WTC11 (cell line): ENCODE measurements around the gene PLLP. TPM values are rescaled to one million over a fixed set of nuclear protein-coding genes. Genes with fewer than 3 reads are reported as not detected.

Source experiments
- ATAC-seq: fragments of 200-7000 bp; cut with Tn5 transposase; 2 replicates; pipeline ENCODE4 v1.10.0; 2021; ENCODE audit warnings: mild to moderate bottlenecking, moderate library complexity
- CTCF ChIA-PET: fragments of 300-600 bp; sonication (Branson Sonifier 250); formaldehyde crosslinking; loops from one replicate; lab custom pipeline; 2021; ENCODE audit warnings: antibody characterized with exemption; lab: Charles Lee
- POLR2A ChIA-PET: fragments of 350-600 bp; sonication (Branson Sonifier 250); formaldehyde crosslinking; loops from one replicate; lab custom pipeline; 2021; ENCODE audit warnings: antibody characterized with exemption; lab: Charles Lee
- DNase-seq: peaks from one replicate; pipeline ENCODE4 v3.0.0; 2021; ENCODE audit warnings: low spot score
- H3K27ac Mint-ChIP-seq: 2 replicates; pipeline ENCODE4 v1.8.0; 2021; ENCODE audit warnings: mixed read lengths
- H3K27me3 Mint-ChIP-seq: 2 replicates; pipeline ENCODE4 v1.8.0; 2021; ENCODE audit warnings: low read depth, mild to moderate bottlenecking, moderate library complexity, mixed read lengths
- H3K36me3 Mint-ChIP-seq: 2 replicates; pipeline ENCODE4 v1.8.0; 2021; ENCODE audit warnings: mixed read lengths
- H3K4me1 Mint-ChIP-seq: 2 replicates; pipeline ENCODE4 v1.8.0; 2022; ENCODE audit warnings: mixed read lengths
- H3K4me3 Mint-ChIP-seq: 2 replicates; pipeline ENCODE4 v1.8.0; 2021; ENCODE audit warnings: mild to moderate bottlenecking, moderate library complexity, mixed read lengths
- H3K9me3 Mint-ChIP-seq: 2 replicates; pipeline ENCODE4 v1.8.0; 2021; ENCODE audit warnings: mixed read lengths
- CREM ChIP-seq: sonication (generic); formaldehyde crosslinking; IDR thresholded peaks from 2 replicates; pipeline ENCODE4 v1.8.1; 2022; ENCODE audit warnings: mild to moderate bottlenecking, missing genetic modification reagents, moderate library complexity
- E2F1 ChIP-seq: sonication (generic); formaldehyde crosslinking; IDR thresholded peaks from 2 replicates; pipeline ENCODE4 v1.8.0; 2022; ENCODE audit warnings: mild to moderate bottlenecking, missing genetic modification reagents
- E2F4 ChIP-seq: sonication (generic); formaldehyde crosslinking; IDR thresholded peaks from 2 replicates; pipeline ENCODE4 v1.8.1; 2022; ENCODE audit warnings: low read depth, mild to moderate bottlenecking, moderate library complexity, missing genetic modification reagents, borderline replicate concordance
- ELF4 ChIP-seq: sonication (generic); formaldehyde crosslinking; IDR thresholded peaks from 2 replicates; pipeline ENCODE4 v1.8.1; 2022; ENCODE audit warnings: low read depth, mild to moderate bottlenecking, moderate library complexity, missing genetic modification reagents
- FOXP4 ChIP-seq: sonication (generic); formaldehyde crosslinking; IDR thresholded peaks from 2 replicates; pipeline ENCODE4 v1.8.0; 2022; ENCODE audit warnings: mild to moderate bottlenecking, missing genetic modification reagents
- GABPB1 ChIP-seq: sonication (generic); formaldehyde crosslinking; IDR thresholded peaks from 2 replicates; pipeline ENCODE4 v1.8.1; 2023; ENCODE audit warnings: mild to moderate bottlenecking, missing genetic modification reagents
- MXD4 ChIP-seq: fragments of 250-450 bp; sonication (Bioruptor Pico); IDR thresholded peaks from 2 replicates; pipeline ENCODE4 v1.8.0; 2021; ENCODE audit warnings: mild to moderate bottlenecking, moderate library complexity, borderline replicate concordance
- PREB ChIP-seq: sonication (generic); formaldehyde crosslinking; IDR thresholded peaks from 2 replicates; pipeline ENCODE4 v1.8.1; 2022; ENCODE audit warnings: mild to moderate bottlenecking, missing genetic modification reagents, moderate library complexity, borderline replicate concordance
- RORB ChIP-seq: fragments of 250-450 bp; sonication (Bioruptor Pico); IDR thresholded peaks from 2 replicates; pipeline ENCODE4 v1.9.0; 2021; ENCODE audit warnings: mild to moderate bottlenecking
- SMAD3 ChIP-seq: sonication (generic); formaldehyde crosslinking; IDR thresholded peaks from 2 replicates; pipeline ENCODE4 v1.8.0; 2022; ENCODE audit warnings: missing genetic modification reagents, mild to moderate bottlenecking, borderline replicate concordance
- TEAD1 ChIP-seq: sonication (generic); formaldehyde crosslinking; IDR thresholded peaks from 2 replicates; pipeline ENCODE4 v1.8.0; 2022; ENCODE audit warnings: mild to moderate bottlenecking, missing genetic modification reagents
- ZNF317 ChIP-seq: sonication (generic); formaldehyde crosslinking; IDR thresholded peaks from 2 replicates; pipeline ENCODE4 v1.8.1; 2023; ENCODE audit warnings: low read depth, mild to moderate bottlenecking, moderate library complexity, missing genetic modification reagents, borderline replicate concordance
- ZNF396 ChIP-seq: fragments of 250-450 bp; sonication (Bioruptor Pico); IDR thresholded peaks from 2 replicates; pipeline ENCODE4 v1.8.0; 2021; ENCODE audit warnings: mild to moderate bottlenecking, moderate library complexity, borderline replicate concordance
- ZNF425 ChIP-seq: fragments of 250-450 bp; sonication (Bioruptor Pico); conservative IDR thresholded peaks from 2 replicates; pipeline ENCODE4 v1.9.0; 2021; ENCODE audit warnings: mild to moderate bottlenecking
- total RNA-seq: library from RNA; stranded (reverse); gene quantifications from 3 replicates; pipeline ENCODE4 v1.2.3, GENCODE V29; 2021
- TF ChIP-seq, protein P1 (sequence below): sonication (generic); formaldehyde crosslinking; IDR thresholded peaks from 2 replicates; pipeline ENCODE4 v1.8.1; 2023; ENCODE audit warnings: mild to moderate bottlenecking, missing genetic modification reagents, moderate library complexity
- TF ChIP-seq, protein P2 (sequence below): sonication (generic); formaldehyde crosslinking; IDR thresholded peaks from 2 replicates; pipeline ENCODE4 v1.8.1; 2023; ENCODE audit warnings: mild to moderate bottlenecking, missing genetic modification reagents
- TF ChIP-seq, protein P3 (sequence below): sonication (generic); formaldehyde crosslinking; IDR thresholded peaks from 2 replicates; pipeline ENCODE4 v1.8.1; 2023; ENCODE audit warnings: mild to moderate bottlenecking, moderate library complexity, missing genetic modification reagents
- TF ChIP-seq, protein P4 (sequence below): sonication (generic); formaldehyde crosslinking; IDR thresholded peaks from 2 replicates; pipeline ENCODE4 v1.8.1; 2023; ENCODE audit warnings: mild to moderate bottlenecking, missing genetic modification reagents, borderline replicate concordance

The PLLP gene
- total RNA-seq, 1 experiment from 2014 or later = 2.8 TPM

- TF ChIP-seq, protein P1, sequence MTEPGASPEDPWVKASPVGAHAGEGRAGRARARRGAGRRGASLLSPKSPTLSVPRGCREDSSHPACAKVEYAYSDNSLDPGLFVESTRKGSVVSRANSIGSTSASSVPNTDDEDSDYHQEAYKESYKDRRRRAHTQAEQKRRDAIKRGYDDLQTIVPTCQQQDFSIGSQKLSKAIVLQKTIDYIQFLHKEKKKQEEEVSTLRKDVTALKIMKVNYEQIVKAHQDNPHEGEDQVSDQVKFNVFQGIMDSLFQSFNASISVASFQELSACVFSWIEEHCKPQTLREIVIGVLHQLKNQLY = no peak
- TF ChIP-seq E2F1 = no peak
- TF ChIP-seq, all 79 proteins: peak for 0
Measured at GRCh38 chr16:57284952-57285363, 486 bp upstream of the PLLP start (continued).

GRCh38 chr16:57283959-57284208 is 588 bp downstream of the PLLP start:
- POLR2A ChIA-PET = no interaction called here
- DNase-seq (no peak), ATAC-seq (no peak)
- peak overlapping the region; percentile 84 for H3K4me3 Mint-ChIP-seq
- no peaks in the 10 kb centered on the region for H3K9me3 Mint-ChIP-seq
- no peaks in the 10 kb centered on the region for H3K36me3 Mint-ChIP-seq
- H3K27me3 Mint-ChIP-seq = peaks cover 44% of the 10 kb centered on the region
- CTCF ChIA-PET = interaction anchor here (1.2 to 2.7 kb wide), 3 partner anchors 133 to 191 kb away, joined by 4 to 7 read pairs (median 4); partner anchors contain the start of gene CPNE2
- H3K4me1 Mint-ChIP-seq = peaks cover 8% of the 10 kb centered on the region
- H3K27ac Mint-ChIP-seq = no peak overlapping the region
- no peak for TF ChIP-seq MXD4 (CRISPR knock-in tag)
- TF ChIP-seq FOXP4 (CRISPR knock-in tag) = no peak
- TF ChIP-seq, protein P2, sequence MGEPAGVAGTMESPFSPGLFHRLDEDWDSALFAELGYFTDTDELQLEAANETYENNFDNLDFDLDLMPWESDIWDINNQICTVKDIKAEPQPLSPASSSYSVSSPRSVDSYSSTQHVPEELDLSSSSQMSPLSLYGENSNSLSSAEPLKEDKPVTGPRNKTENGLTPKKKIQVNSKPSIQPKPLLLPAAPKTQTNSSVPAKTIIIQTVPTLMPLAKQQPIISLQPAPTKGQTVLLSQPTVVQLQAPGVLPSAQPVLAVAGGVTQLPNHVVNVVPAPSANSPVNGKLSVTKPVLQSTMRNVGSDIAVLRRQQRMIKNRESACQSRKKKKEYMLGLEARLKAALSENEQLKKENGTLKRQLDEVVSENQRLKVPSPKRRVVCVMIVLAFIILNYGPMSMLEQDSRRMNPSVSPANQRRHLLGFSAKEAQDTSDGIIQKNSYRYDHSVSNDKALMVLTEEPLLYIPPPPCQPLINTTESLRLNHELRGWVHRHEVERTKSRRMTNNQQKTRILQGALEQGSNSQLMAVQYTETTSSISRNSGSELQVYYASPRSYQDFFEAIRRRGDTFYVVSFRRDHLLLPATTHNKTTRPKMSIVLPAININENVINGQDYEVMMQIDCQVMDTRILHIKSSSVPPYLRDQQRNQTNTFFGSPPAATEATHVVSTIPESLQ (CRISPR knock-in tag) = no peak
- TF ChIP-seq, protein P3, sequence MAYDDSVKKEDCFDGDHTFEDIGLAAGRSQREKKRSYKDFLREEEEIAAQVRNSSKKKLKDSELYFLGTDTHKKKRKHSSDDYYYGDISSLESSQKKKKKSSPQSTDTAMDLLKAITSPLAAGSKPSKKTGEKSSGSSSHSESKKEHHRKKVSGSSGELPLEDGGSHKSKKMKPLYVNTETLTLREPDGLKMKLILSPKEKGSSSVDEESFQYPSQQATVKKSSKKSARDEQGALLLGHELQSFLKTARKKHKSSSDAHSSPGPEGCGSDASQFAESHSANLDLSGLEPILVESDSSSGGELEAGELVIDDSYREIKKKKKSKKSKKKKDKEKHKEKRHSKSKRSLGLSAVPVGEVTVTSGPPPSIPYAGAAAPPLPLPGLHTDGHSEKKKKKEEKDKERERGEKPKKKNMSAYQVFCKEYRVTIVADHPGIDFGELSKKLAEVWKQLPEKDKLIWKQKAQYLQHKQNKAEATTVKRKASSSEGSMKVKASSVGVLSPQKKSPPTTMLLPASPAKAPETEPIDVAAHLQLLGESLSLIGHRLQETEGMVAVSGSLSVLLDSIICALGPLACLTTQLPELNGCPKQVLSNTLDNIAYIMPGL (CRISPR knock-in tag) = no peak
- no peak for TF ChIP-seq PREB
- no peak for TF ChIP-seq TEAD1
- no peak for TF ChIP-seq ELF4 (CRISPR knock-in tag)
- TF ChIP-seq, protein P4, sequence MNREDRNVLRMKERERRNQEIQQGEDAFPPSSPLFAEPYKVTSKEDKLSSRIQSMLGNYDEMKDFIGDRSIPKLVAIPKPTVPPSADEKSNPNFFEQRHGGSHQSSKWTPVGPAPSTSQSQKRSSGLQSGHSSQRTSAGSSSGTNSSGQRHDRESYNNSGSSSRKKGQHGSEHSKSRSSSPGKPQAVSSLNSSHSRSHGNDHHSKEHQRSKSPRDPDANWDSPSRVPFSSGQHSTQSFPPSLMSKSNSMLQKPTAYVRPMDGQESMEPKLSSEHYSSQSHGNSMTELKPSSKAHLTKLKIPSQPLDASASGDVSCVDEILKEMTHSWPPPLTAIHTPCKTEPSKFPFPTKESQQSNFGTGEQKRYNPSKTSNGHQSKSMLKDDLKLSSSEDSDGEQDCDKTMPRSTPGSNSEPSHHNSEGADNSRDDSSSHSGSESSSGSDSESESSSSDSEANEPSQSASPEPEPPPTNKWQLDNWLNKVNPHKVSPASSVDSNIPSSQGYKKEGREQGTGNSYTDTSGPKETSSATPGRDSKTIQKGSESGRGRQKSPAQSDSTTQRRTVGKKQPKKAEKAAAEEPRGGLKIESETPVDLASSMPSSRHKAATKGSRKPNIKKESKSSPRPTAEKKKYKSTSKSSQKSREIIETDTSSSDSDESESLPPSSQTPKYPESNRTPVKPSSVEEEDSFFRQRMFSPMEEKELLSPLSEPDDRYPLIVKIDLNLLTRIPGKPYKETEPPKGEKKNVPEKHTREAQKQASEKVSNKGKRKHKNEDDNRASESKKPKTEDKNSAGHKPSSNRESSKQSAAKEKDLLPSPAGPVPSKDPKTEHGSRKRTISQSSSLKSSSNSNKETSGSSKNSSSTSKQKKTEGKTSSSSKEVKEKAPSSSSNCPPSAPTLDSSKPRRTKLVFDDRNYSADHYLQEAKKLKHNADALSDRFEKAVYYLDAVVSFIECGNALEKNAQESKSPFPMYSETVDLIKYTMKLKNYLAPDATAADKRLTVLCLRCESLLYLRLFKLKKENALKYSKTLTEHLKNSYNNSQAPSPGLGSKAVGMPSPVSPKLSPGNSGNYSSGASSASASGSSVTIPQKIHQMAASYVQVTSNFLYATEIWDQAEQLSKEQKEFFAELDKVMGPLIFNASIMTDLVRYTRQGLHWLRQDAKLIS (CRISPR knock-in tag) = no peak
- TF ChIP-seq GABPB1 (CRISPR knock-in tag) = no peak
- TF ChIP-seq ZNF396 (CRISPR knock-in tag) = no peak
- TF ChIP-seq SMAD3 = no peak
- no peak for TF ChIP-seq ZNF317 (CRISPR knock-in tag)
- TF ChIP-seq E2F4 (CRISPR knock-in tag) = no peak
- TF ChIP-seq RORB (CRISPR knock-in tag) = no peak
- no peak for TF ChIP-seq CREM
- TF ChIP-seq ZNF425 (CRISPR knock-in tag) = no peak
